ENCODE data around the gene SMARCD1. TPM values are rescaled to one million over a fixed set of nuclear protein-coding genes. Genes with fewer than 3 reads are reported as not detected.

SMARCD1 gene
- total RNA-seq, 1 experiment from 2014 or later = 84.9 TPM

DNA sequence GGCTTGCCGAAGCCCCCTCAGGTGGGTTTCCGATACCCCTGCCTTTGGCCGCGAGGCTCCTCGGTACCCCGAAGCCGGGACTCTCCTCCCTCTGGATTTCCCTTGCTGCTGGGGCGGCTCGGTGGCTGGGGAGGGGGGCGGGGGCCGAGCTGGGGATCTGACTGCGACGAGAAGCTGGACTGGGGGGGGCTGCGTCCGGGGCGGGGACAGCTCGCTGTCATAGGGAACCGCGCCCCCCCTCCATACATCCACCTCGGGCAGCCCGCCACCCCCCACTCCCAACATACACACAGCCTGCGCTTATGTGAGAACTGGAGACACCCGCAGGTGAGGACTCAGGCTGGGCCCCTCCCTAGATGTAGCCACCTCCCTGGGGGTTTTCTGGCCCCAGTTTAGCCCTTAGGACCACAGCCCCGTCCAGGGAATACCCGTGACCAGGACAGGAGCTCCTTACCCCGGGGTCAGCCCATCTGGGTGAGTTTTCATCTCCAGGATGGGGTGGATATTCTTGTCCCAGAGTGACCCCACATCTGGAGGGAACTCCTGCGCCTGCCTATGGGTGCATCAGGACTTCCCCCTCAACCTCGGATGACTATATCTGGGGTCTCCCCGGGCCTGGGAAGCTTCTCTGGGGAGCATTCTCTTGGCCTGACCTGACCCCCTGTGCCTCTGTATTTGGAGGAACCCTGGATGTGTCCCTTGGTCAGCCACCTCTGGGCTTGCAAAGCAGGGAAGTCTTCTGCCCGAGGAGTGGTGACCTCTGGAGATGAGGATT lies 27.1 kb upstream of the SMARCD1 start:
- no TSS peak for BruUV-seq (replicated peaks)
- TF ChIP-seq SIN3A (IDR thresholded peaks at IDR 0.05; ENCODE audit: borderline replicate concordance, insufficient read depth, low read depth, low read length) = no peak
- TF ChIP-seq POLR2AphosphoS5 (IDR thresholded peaks at IDR 0.05; ENCODE audit: low read depth, low read length) = no peak
- no peak for TF ChIP-seq TCF7L2 (IDR thresholded peaks at IDR 0.05; ENCODE audit: low read depth, low read length)
- TF ChIP-seq, protein P1, sequence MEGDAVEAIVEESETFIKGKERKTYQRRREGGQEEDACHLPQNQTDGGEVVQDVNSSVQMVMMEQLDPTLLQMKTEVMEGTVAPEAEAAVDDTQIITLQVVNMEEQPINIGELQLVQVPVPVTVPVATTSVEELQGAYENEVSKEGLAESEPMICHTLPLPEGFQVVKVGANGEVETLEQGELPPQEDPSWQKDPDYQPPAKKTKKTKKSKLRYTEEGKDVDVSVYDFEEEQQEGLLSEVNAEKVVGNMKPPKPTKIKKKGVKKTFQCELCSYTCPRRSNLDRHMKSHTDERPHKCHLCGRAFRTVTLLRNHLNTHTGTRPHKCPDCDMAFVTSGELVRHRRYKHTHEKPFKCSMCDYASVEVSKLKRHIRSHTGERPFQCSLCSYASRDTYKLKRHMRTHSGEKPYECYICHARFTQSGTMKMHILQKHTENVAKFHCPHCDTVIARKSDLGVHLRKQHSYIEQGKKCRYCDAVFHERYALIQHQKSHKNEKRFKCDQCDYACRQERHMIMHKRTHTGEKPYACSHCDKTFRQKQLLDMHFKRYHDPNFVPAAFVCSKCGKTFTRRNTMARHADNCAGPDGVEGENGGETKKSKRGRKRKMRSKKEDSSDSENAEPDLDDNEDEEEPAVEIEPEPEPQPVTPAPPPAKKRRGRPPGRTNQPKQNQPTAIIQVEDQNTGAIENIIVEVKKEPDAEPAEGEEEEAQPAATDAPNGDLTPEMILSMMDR (IDR thresholded peaks at IDR 0.05) = no peak
- TF ChIP-seq, protein P2, sequence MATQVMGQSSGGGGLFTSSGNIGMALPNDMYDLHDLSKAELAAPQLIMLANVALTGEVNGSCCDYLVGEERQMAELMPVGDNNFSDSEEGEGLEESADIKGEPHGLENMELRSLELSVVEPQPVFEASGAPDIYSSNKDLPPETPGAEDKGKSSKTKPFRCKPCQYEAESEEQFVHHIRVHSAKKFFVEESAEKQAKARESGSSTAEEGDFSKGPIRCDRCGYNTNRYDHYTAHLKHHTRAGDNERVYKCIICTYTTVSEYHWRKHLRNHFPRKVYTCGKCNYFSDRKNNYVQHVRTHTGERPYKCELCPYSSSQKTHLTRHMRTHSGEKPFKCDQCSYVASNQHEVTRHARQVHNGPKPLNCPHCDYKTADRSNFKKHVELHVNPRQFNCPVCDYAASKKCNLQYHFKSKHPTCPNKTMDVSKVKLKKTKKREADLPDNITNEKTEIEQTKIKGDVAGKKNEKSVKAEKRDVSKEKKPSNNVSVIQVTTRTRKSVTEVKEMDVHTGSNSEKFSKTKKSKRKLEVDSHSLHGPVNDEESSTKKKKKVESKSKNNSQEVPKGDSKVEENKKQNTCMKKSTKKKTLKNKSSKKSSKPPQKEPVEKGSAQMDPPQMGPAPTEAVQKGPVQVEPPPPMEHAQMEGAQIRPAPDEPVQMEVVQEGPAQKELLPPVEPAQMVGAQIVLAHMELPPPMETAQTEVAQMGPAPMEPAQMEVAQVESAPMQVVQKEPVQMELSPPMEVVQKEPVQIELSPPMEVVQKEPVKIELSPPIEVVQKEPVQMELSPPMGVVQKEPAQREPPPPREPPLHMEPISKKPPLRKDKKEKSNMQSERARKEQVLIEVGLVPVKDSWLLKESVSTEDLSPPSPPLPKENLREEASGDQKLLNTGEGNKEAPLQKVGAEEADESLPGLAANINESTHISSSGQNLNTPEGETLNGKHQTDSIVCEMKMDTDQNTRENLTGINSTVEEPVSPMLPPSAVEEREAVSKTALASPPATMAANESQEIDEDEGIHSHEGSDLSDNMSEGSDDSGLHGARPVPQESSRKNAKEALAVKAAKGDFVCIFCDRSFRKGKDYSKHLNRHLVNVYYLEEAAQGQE (IDR thresholded peaks at IDR 0.05; ENCODE audit: insufficient read depth in 1 of 2, low read depth in 2 of 2, low read length in 1 of 2) = no peak
- ATAC-seq (peak; percentile 22), DNase-seq (ENCODE audit: low read depth, low spot score) (no peak)
- CTCF ChIA-PET = interaction anchor here (0.5 to 0.7 kb wide), 4 partner anchors 60 to 493 kb away, joined by 3 read pairs; no protein-coding TSS in a partner anchor
- no peaks in the 10 kb centered on the region for H3K9me3 ChIP-seq (ENCODE audit: control insufficient read depth, insufficient read depth, low read depth, low read length)
- in situ Hi-C loops (cut with HindIII; ENCODE audit: low pct_unique_long_range_greater_than_20kb, low sequenced_read_pairs) = no loop called here
- H3K27me3 ChIP-seq (ENCODE audit: control insufficient read depth, insufficient read depth, low read length) = 0 out of 2 replicates have a peak, but pooled peaks cover 4% of the 10 kb centered on the region
- POLR2A ChIA-PET = no interaction called here
- no peak overlapping the region for H3K27ac ChIP-seq (ENCODE audit: low read length)
- H3K4me3 ChIP-seq (ENCODE audit: low read depth in 2 of 2, low read length in 2 of 2) = peak overlapping the region; percentile 37 to 59; a peak in 3 of 4 replicates
- H3K4me1 ChIP-seq (ENCODE audit: control insufficient read depth, insufficient read depth, low read length) = peaks cover 13% of the 10 kb centered on the region
- no peaks in the 10 kb centered on the region for H3K36me3 ChIP-seq (ENCODE audit: control insufficient read depth, insufficient read depth, low read length)
- intact Hi-C loops (cut with micrococcal nuclease; ENCODE audit: unreplicated experiment) = loop anchor here (5.0 to 10.0 kb wide), 2 partner anchors 91 to 193 kb away; no protein-coding TSS in a partner anchor

DNA sequence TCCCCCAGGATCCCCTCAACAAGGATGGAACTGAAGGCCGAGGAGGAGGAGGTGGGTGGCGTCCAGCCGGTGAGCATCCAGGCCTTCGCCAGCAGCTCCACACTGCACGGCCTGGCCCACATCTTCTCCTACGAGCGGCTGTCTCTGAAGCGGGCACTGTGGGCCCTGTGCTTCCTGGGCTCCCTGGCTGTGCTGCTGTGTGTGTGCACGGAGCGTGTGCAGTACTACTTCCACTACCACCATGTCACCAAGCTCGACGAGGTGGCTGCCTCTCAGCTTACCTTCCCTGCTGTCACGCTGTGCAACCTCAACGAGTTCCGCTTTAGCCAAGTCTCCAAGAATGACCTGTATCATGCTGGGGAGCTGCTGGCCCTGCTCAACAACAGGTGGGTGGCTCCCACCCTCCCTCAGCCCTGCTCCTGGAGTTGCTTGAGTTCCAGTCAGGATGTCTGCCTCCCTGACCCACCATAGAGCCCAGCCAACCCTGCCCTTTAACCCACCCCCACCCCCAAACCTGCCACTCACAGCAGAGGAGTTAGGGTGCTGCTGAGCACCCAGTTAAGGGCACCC lies 26.3 kb upstream of the SMARCD1 start:
- ChIA-PET POLR2A (no interaction called here), CTCF (interaction anchor here (0.5 to 0.9 kb wide), 3 partner anchors 23 to 494 kb away, joined by 3 to 4 read pairs (median 3); no protein-coding TSS in a partner anchor)
- intact Hi-C loops (cut with micrococcal nuclease; ENCODE audit: unreplicated experiment) (loop anchor here (5.0 to 10.0 kb wide), 2 partner anchors 92 to 194 kb away; no protein-coding TSS in a partner anchor), in situ Hi-C loops (cut with HindIII; ENCODE audit: low pct_unique_long_range_greater_than_20kb, low sequenced_read_pairs) (no loop called here)
- ATAC-seq (no peak), DNase-seq (ENCODE audit: low read depth, low spot score) (no peak)
- Histone ChIP-seq H3K27ac (ENCODE audit: low read length) (no peak overlapping the region), H3K4me1 (ENCODE audit: control insufficient read depth, insufficient read depth, low read length) (peaks cover 13% of the 10 kb centered on the region), H3K27me3 (ENCODE audit: control insufficient read depth, insufficient read depth, low read length) (0 out of 2 replicates have a peak, but pooled peaks cover 4% of the 10 kb centered on the region), H3K36me3 (ENCODE audit: control insufficient read depth, insufficient read depth, low read length) (no peaks in the 10 kb centered on the region), H3K9me3 (ENCODE audit: control insufficient read depth, insufficient read depth, low read depth, low read length) (no peaks in the 10 kb centered on the region), H3K4me3 (ENCODE audit: low read depth in 2 of 2, low read length in 2 of 2) (no peak overlapping the region)
- no TSS peak for BruUV-seq (replicated peaks)
- TF ChIP-seq, protein P1 (IDR thresholded peaks at IDR 0.05) = no peak
- no peak for TF ChIP-seq SIN3A (IDR thresholded peaks at IDR 0.05; ENCODE audit: borderline replicate concordance, insufficient read depth, low read depth, low read length)
- no peak for TF ChIP-seq POLR2AphosphoS5 (IDR thresholded peaks at IDR 0.05; ENCODE audit: low read depth, low read length)
- TF ChIP-seq, protein P2 (IDR thresholded peaks at IDR 0.05; ENCODE audit: insufficient read depth in 1 of 2, low read depth in 2 of 2, low read length in 1 of 2) = no peak
- no peak for TF ChIP-seq TCF7L2 (IDR thresholded peaks at IDR 0.05; ENCODE audit: low read depth, low read length)

Measured in Panc1 (cell line).